Stimulated activated naive CD8-positive, alpha-beta T cell treated with anti-CD3 and anti-CD28 coated beads, Interleukin-15, amount 100 ng/mL, for 72 hours (primary cell): ENCODE results near the gene AUTS2.
A peak's percentile ranks its signal among the peaks of the same experiment; 100 is the strongest.

ENCODE experiments used
- ATAC-seq: fragments of 150-1000 bp; cut with Tn5 transposase; 2 replicates; pipeline ENCODE4 v1.10.0; 2021; ENCODE audit warnings: mild to moderate bottlenecking, moderate library complexity
- DNase-seq, 2 donors: peaks; one replicate each; pipeline ENCODE4 v3.0.0; 2021 to 2022
- H3K27ac Mint-ChIP-seq, 2 donors: one replicate each; pipeline ENCODE4 v1.8.0; 2022; ENCODE audit warnings: mild to moderate bottlenecking in 2 of 2, mixed read lengths in 2 of 2, moderate library complexity in 2 of 2
- H3K27me3 Mint-ChIP-seq: one replicate; pipeline ENCODE4 v1.8.0; 2022; ENCODE audit warnings: mixed read lengths
- H3K4me1 Mint-ChIP-seq: one replicate; pipeline ENCODE4 v1.8.0; 2022; ENCODE audit warnings: mild to moderate bottlenecking, mixed read lengths
- H3K4me3 Mint-ChIP-seq, 2 donors: one replicate each; pipeline ENCODE4 v1.8.0; 2022; ENCODE audit warnings: mild to moderate bottlenecking in 2 of 2, mixed read lengths in 2 of 2, moderate library complexity in 1 of 2
- H3K9me3 Mint-ChIP-seq, 2 donors: one replicate each; pipeline ENCODE4 v1.8.0; 2022; ENCODE audit warnings: mixed read lengths in 2 of 2

AUTS2 gene

DNA sequence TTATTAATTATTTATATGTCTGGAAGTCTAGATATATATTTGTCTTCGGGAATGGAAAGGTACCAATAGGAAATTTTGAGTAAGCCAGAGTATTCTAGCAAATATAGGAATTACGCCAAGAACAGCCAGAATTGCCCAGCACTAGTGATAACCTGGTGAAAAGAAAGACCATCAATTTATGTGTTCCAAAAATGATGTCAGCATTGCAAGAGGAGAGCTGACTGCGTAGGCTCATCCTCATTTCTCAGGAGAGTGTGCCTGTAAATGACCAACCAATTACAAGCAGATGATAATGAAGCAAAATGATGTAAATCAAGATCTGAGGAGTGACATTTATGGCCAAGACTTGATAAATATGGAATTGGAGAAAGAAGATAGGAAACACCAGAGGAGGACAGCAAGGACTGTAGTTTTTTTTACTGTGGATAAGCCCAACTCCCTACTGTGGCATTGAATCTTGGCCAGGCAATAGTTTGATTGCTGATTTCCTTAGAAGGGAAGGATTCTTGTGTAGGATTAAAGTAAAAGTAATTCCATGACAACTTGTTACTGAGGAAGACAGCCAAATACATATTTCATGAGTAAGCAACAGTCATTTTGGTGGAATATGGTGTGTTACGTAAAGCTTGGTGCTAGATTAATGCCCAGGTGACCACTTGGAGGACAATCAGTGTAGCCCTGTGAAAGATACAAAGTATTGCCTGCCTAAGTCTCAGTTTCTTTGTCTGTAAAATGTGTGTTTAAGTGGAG lies 590.8 kb downstream of the AUTS2 start:
- ATAC-seq (no peak), DNase-seq (no peak)
- no peaks in the 10 kb centered on the region for H3K4me1 Mint-ChIP-seq
- no peaks in the 10 kb centered on the region for H3K9me3 Mint-ChIP-seq
- no peak overlapping the region for H3K4me3 Mint-ChIP-seq
- no peak overlapping the region for H3K27ac Mint-ChIP-seq
- H3K27me3 Mint-ChIP-seq: peaks cover 20% of the 10 kb centered on the region

DNA sequence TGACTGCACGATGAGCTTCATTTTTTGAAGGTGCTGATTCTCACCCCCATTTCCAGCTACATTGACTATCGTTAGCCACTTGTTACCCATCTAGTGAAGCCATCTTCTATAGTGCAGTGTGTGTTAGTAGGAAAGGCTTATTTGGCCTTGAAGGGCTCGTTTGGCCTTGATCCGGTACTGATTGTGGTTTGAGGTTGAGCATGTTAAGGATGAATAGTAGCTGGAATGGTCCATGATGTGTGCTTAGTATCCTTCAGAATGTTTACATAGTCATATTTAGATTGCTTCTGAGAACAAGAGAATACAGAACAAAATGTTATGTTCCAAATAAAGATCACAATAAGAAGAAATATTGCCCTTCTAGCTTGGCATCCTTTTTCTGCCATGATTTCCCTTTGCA lies 591.5 kb downstream of the AUTS2 start:
- Mint-ChIP-seq H3K27me3 (peaks cover 20% of the 10 kb centered on the region), H3K4me3 (no peak overlapping the region), H3K9me3 (no peaks in the 10 kb centered on the region), H3K4me1 (no peaks in the 10 kb centered on the region), H3K27ac (no peak overlapping the region)
- DNase-seq (no peak), ATAC-seq (no peak)

GRCh38 chr7:70190281-70190680 lies 592.0 kb downstream of the AUTS2 start:
- ATAC-seq (no peak), DNase-seq (no peak)
- H3K4me1 Mint-ChIP-seq: no peaks in the 10 kb centered on the region
- H3K4me3 Mint-ChIP-seq: no peak overlapping the region
- peaks cover 18% of the 10 kb centered on the region for H3K27me3 Mint-ChIP-seq
- no peaks in the 10 kb centered on the region for H3K9me3 Mint-ChIP-seq
- no peak overlapping the region for H3K27ac Mint-ChIP-seq

DNA sequence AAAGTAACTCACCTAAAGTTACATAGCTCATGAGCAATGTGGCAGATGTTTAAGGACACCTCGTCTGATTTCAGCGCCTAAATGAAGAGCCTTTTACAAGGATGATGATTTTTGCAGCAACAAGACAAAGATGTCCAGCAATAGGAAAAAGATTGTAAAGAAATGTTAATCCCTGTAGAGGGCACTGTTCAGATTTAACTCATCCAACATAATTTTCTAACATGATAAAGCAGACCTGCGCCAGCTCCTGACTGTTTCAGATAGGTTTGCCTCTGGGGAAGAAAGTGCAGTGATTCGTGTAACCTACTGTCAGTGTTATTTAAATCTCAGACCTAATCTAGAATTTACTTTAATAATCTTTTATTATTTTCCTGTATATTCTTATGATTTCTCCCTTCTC lies 595.2 kb downstream of the AUTS2 start:
- ATAC-seq (no peak), DNase-seq (no peak)
- Mint-ChIP-seq H3K27ac (no peak overlapping the region), H3K4me3 (no peak overlapping the region), H3K27me3 (peaks cover 7% of the 10 kb centered on the region), H3K4me1 (no peaks in the 10 kb centered on the region), H3K9me3 (no peaks in the 10 kb centered on the region)

GRCh38 chr7:70208236-70209063 lies 610.2 kb downstream of the AUTS2 start:
- H3K27ac Mint-ChIP-seq: no peak overlapping the region
- no peak overlapping the region for H3K4me3 Mint-ChIP-seq
- H3K9me3 Mint-ChIP-seq: no peaks in the 10 kb centered on the region
- no peaks in the 10 kb centered on the region for H3K27me3 Mint-ChIP-seq
- no peak for ATAC-seq
- no peak for DNase-seq
- no peaks in the 10 kb centered on the region for H3K4me1 Mint-ChIP-seq

DNA sequence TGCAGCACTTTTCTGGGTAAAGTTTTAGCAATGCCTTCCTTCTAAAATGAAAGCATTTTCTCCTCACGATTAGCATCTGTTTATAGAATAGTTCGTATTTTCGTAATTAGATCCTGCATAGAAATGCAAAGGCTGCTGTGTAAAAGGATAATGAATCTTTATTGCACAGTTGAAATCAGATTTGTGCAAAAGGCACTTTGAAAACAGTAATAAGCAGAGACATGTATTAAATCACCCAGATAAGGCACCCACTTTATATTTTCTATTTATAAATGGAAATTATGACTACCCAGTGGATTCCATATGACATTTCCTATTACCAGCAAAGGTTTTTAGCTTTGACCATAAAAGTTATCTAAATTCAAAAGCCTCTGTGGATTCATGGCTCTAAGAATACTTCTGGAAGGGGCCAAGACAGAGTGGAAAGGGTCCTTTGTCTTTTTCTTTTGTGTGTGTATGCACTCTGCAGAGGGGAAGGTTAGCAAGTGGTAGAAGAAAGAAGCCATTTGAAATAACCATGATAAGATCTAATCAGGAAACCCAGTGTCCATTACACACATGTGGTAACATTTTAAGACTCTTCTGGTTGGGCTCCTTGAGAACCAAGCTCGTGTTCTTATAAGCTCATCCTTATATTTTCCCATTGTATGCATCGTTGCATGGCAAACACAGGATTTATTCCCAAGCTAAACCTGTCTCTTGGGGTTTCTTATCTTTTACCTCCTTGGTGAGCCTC lies 612.1 kb downstream of the AUTS2 start:
- DNase-seq (no peak), ATAC-seq (no peak)
- H3K4me1 Mint-ChIP-seq: peaks cover 3% of the 10 kb centered on the region
- H3K27me3 Mint-ChIP-seq: no peaks in the 10 kb centered on the region
- H3K4me3 Mint-ChIP-seq: no peak overlapping the region
- no peak overlapping the region for H3K27ac Mint-ChIP-seq
- H3K9me3 Mint-ChIP-seq: no peaks in the 10 kb centered on the region

DNA sequence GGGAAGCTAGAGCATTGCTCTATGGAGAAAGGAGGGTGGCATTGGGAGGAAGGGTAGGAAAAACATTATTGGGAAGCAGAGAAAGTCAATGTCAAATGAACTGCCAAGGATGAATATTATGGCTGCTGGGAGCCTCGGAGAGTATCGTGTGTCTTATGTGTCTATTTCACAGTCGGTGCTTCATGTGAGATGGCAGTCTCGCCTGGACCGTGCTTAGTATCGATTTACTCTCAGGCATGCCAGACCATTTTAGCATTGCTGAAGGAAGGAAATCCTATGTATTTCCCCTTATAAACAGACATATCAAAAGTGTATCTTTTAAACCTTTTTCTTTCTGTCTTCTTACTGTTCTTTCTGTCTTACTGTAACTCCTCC lies 612.6 kb downstream of the AUTS2 start:
- Mint-ChIP-seq H3K4me1 (peaks cover 6% of the 10 kb centered on the region), H3K9me3 (no peaks in the 10 kb centered on the region), H3K27ac (no peak overlapping the region), H3K4me3 (no peak overlapping the region), H3K27me3 (no peaks in the 10 kb centered on the region)
- ATAC-seq (no peak), DNase-seq (no peak)

DNA sequence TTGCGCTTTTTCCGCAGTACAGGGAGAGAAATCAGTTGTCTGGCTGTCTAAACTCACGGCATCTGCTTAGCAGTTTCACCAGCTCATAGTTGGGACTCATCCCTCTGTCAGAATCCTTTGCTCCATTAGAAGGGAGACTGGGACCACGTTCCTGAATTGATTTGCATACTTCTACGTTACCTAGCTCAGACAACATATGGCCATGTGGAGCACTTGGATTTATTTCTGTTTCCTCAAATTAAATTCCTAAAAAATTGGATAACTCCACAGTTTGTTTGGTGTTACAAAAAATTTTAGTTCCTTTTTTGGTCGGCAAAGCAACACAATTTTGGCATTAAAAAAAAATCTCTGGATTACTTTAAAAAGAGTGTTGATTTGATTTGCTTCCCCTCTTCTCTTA lies 614.0 kb downstream of the AUTS2 start:
- Mint-ChIP-seq H3K4me1 (peaks cover 18% of the 10 kb centered on the region), H3K9me3 (no peaks in the 10 kb centered on the region), H3K27ac (no peak overlapping the region), H3K4me3 (no peak overlapping the region), H3K27me3 (no peaks in the 10 kb centered on the region)
- no peak for ATAC-seq
- DNase-seq: no peak

- no peak overlapping the region for H3K27ac Mint-ChIP-seq
- no peaks in the 10 kb centered on the region for H3K27me3 Mint-ChIP-seq
- H3K4me3 Mint-ChIP-seq: no peak overlapping the region
- H3K9me3 Mint-ChIP-seq: no peaks in the 10 kb centered on the region
- peaks cover 19% of the 10 kb centered on the region for H3K4me1 Mint-ChIP-seq
- ATAC-seq (no peak), DNase-seq (no peak)
Observed at GRCh38 chr7:70214071-70214470, 615.8 kb downstream of the AUTS2 start.

- no peak overlapping the region for H3K4me3 Mint-ChIP-seq
- DNase-seq (no peak), ATAC-seq (no peak)
- peak overlapping the region; percentile 22 to 29 for H3K27ac Mint-ChIP-seq
- H3K27me3 Mint-ChIP-seq: no peaks in the 10 kb centered on the region
- no peaks in the 10 kb centered on the region for H3K9me3 Mint-ChIP-seq
- peaks cover 19% of the 10 kb centered on the region for H3K4me1 Mint-ChIP-seq
Observed at GRCh38 chr7:70215491-70215890, 617.2 kb downstream of the AUTS2 start.

- H3K9me3 Mint-ChIP-seq: no peaks in the 10 kb centered on the region
- H3K27me3 Mint-ChIP-seq: no peaks in the 10 kb centered on the region
- no peak overlapping the region for H3K4me3 Mint-ChIP-seq
- DNase-seq (no peak), ATAC-seq (no peak)
- H3K4me1 Mint-ChIP-seq: peaks cover 19% of the 10 kb centered on the region
- no peak overlapping the region for H3K27ac Mint-ChIP-seq
Observed at GRCh38 chr7:70217571-70217970, 619.3 kb downstream of the AUTS2 start.

DNA sequence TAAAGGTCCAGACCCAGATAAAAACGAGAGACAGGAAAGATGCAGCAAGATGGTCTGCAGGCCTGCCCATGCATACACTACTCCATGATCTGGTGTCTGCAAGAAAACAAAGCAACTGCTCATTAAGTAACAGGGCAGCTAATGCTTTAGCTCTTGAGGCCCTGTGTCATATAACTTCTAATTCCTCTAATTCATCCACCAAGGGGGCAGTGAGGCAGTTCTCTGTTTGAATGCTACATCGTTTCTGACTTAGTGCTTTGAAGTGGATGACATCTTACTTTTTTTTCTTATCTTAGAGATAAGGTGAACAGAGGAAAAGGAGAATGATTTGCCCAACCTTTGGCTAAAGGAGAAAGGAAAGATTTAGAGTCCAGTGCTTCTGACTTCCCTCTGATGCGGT lies 619.7 kb downstream of the AUTS2 start:
- Mint-ChIP-seq H3K27ac (no peak overlapping the region), H3K9me3 (no peaks in the 10 kb centered on the region), H3K4me3 (no peak overlapping the region), H3K27me3 (no peaks in the 10 kb centered on the region), H3K4me1 (peaks cover 19% of the 10 kb centered on the region)
- DNase-seq: no peak
- ATAC-seq: no peak

DNA sequence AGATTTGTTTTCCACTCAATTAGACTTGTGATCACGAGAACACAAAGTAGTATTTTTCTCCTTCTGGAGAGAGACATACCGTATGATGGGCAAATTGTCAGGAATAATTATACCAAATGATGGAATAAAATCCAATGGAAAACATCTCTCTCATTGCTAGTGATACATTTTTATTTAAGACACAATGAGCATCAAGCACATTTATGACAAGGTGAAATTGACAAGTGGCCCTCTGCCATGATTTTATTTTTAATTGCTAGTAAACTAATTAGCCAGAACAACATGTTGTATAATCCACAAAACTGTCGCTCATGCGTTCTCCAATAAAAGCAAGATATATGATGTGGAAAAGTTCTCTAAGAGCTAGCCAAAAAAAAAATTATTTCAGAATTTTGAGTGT lies 620.8 kb downstream of the AUTS2 start:
- no peak overlapping the region for H3K27ac Mint-ChIP-seq

GRCh38 chr7:70229242-70229641 lies 631.0 kb downstream of the AUTS2 start:
- Mint-ChIP-seq H3K4me1 (no peaks in the 10 kb centered on the region), H3K9me3 (peaks cover 23 to 27% of the 10 kb centered on the region in 2 donors), H3K27me3 (no peaks in the 10 kb centered on the region), H3K4me3 (no peak overlapping the region), H3K27ac (no peak overlapping the region)
- no peak for DNase-seq
- no peak for ATAC-seq

More for the DNA sequence above, 620.8 kb downstream of the AUTS2 start:
- Mint-ChIP-seq H3K4me3 (no peak overlapping the region), H3K9me3 (no peaks in the 10 kb centered on the region), H3K4me1 (peaks cover 19% of the 10 kb centered on the region), H3K27me3 (no peaks in the 10 kb centered on the region)
- DNase-seq: no peak
- no peak for ATAC-seq

DNA sequence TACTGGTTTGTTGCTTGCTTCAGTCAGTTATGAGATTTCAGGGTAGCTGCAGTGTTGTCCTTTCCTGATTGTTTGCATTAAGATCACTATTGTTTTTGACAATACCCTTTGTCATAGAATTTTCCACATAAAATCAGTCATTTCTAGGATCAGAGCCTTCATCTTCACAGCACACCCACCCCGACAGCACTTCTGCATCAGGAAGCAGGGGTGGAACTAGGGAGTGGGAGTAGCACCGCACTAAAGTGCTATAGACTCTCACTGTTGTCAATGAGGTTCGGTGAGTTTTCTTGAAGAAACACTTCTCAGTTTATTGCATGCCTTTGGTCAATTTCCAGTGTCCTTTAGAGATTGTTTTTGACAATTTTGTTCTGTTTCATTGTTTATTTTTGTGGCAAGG lies 632.5 kb downstream of the AUTS2 start:
- H3K27ac Mint-ChIP-seq: no peak overlapping the region
- ATAC-seq: no peak
- no peaks in the 10 kb centered on the region for H3K4me1 Mint-ChIP-seq
- no peaks in the 10 kb centered on the region for H3K27me3 Mint-ChIP-seq
- DNase-seq: no peak
- peaks cover 27 to 32% of the 10 kb centered on the region in 2 donors for H3K9me3 Mint-ChIP-seq
- H3K4me3 Mint-ChIP-seq: no peak overlapping the region

DNA sequence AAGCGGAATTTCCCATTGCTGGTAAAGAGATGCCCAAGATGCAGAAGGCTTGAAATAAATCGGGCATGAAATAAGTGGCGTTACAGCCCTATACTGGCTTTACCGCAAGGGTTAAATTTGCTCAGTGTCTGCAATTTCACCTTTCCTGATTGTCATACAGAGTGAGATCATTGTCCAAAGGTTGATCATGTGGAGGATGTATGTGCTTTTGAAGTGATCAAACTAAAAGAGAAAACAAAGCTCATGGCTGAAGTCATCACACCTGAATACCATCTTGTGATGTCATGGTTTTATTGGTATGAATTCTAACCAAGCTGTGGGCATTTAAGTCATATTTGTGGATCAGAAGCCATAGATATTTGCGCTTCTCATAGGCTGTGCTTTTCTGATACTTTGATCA lies 635.5 kb downstream of the AUTS2 start:
- Mint-ChIP-seq H3K27me3 (no peaks in the 10 kb centered on the region), H3K9me3 (peaks cover 27 to 32% of the 10 kb centered on the region in 2 donors), H3K4me1 (no peaks in the 10 kb centered on the region), H3K4me3 (no peak overlapping the region), H3K27ac (no peak overlapping the region)
- ATAC-seq (no peak), DNase-seq (no peak)
